Nephron progenitor cell (in vitro differentiated cells): Measurements from ENCODE around the gene AK2.

Source experiments
- DNase-seq: peaks from one replicate; pipeline ENCODE4 v3.0.0; 2021
- H3K27ac Mint-ChIP-seq: 2 replicates; pipeline ENCODE4 v1.8.0; 2021; ENCODE audit warnings: mild to moderate bottlenecking, moderate library complexity, mixed read lengths
- H3K27me3 Mint-ChIP-seq: 2 replicates; pipeline ENCODE4 v1.8.0; 2021; ENCODE audit warnings: mild to moderate bottlenecking, low read depth, mixed read lengths; ENCODE audit not compliant: poor library complexity
- H3K36me3 Mint-ChIP-seq: 2 replicates; pipeline ENCODE4 v1.8.0; 2021; ENCODE audit warnings: low read depth, mixed read lengths
- H3K4me1 Mint-ChIP-seq: 2 replicates; pipeline ENCODE4 v1.8.0; 2021; ENCODE audit warnings: mixed read lengths
- H3K4me3 Mint-ChIP-seq: 2 replicates; pipeline ENCODE4 v1.8.0; 2021; ENCODE audit warnings: mild to moderate bottlenecking, moderate library complexity, mixed read lengths
- H3K9me3 Mint-ChIP-seq: 2 replicates; pipeline ENCODE4 v1.8.0; 2021; ENCODE audit warnings: mild to moderate bottlenecking, moderate library complexity, mixed read lengths
- CTCF ChIP-seq: fragments of 200-600 bp; sonication (generic); IDR thresholded peaks from 2 replicates; pipeline ENCODE4 v1.5.0; 2021; ENCODE audit warnings: antibody characterized with exemption

AK2 gene

GRCh38 chr1:33015216-33015615 is 21.5 kb downstream of the AK2 start:
- Mint-ChIP-seq H3K36me3 (peaks cover 63% of the 10 kb centered on the region), H3K4me1 (no peaks in the 10 kb centered on the region), H3K4me3 (no peak overlapping the region), H3K9me3 (no peaks in the 10 kb centered on the region), H3K27ac (no peak overlapping the region), H3K27me3 (no peaks in the 10 kb centered on the region)
- TF ChIP-seq CTCF = no peak
- no peak for DNase-seq

- peaks cover 58% of the 10 kb centered on the region for H3K36me3 Mint-ChIP-seq
- no peak for DNase-seq
- no peak overlapping the region for H3K27ac Mint-ChIP-seq
- no peaks in the 10 kb centered on the region for H3K4me1 Mint-ChIP-seq
- no peaks in the 10 kb centered on the region for H3K27me3 Mint-ChIP-seq
- no peak overlapping the region for H3K4me3 Mint-ChIP-seq
- H3K9me3 Mint-ChIP-seq = no peaks in the 10 kb centered on the region
- no peak for TF ChIP-seq CTCF
Observed at GRCh38 chr1:33014464-33015163, 22.1 kb downstream of the AK2 start.

- no peak for DNase-seq
- peaks cover 55% of the 10 kb centered on the region for H3K36me3 Mint-ChIP-seq
- no peak overlapping the region for H3K27ac Mint-ChIP-seq
- H3K9me3 Mint-ChIP-seq = no peaks in the 10 kb centered on the region
- H3K4me3 Mint-ChIP-seq = no peak overlapping the region
- no peaks in the 10 kb centered on the region for H3K27me3 Mint-ChIP-seq
- no peaks in the 10 kb centered on the region for H3K4me1 Mint-ChIP-seq
- TF ChIP-seq CTCF = no peak
Observed at GRCh38 chr1:33013791-33014190, 22.9 kb downstream of the AK2 start.

- no peak for DNase-seq
- TF ChIP-seq CTCF = no peak
- Mint-ChIP-seq H3K27me3 (no peaks in the 10 kb centered on the region), H3K9me3 (no peaks in the 10 kb centered on the region), H3K27ac (no peak overlapping the region), H3K36me3 (peaks cover 58% of the 10 kb centered on the region), H3K4me1 (peaks cover 3% of the 10 kb centered on the region), H3K4me3 (no peak overlapping the region)
Observed at GRCh38 chr1:33012165-33012564, 24.5 kb downstream of the AK2 start.

GRCh38 chr1:33010932-33011731 is 25.6 kb downstream of the AK2 start:
- TF ChIP-seq CTCF = no peak
- no peak overlapping the region for H3K4me3 Mint-ChIP-seq
- peak overlapping the region; percentile 33 for H3K27ac Mint-ChIP-seq
- no peak for DNase-seq
- H3K36me3 Mint-ChIP-seq = peaks cover 59% of the 10 kb centered on the region
- H3K9me3 Mint-ChIP-seq = no peaks in the 10 kb centered on the region
- no peaks in the 10 kb centered on the region for H3K27me3 Mint-ChIP-seq
- peaks cover 10% of the 10 kb centered on the region for H3K4me1 Mint-ChIP-seq

GRCh38 chr1:33009561-33009960 is 27.1 kb downstream of the AK2 start:
- H3K27ac Mint-ChIP-seq = no peak overlapping the region
- peaks cover 59% of the 10 kb centered on the region for H3K36me3 Mint-ChIP-seq
- DNase-seq = no peak
- no peak overlapping the region for H3K4me3 Mint-ChIP-seq
- no peaks in the 10 kb centered on the region for H3K9me3 Mint-ChIP-seq
- no peaks in the 10 kb centered on the region for H3K27me3 Mint-ChIP-seq
- peaks cover 14% of the 10 kb centered on the region for H3K4me1 Mint-ChIP-seq
- TF ChIP-seq CTCF = no peak
